Upper lobe of left lung (tissue), 4 donors: Measurements from ENCODE around the gene CAPN5.

Experiments used
- EP300 ChIP-seq, 4 donors: sonication (generic); formaldehyde crosslinking; IDR thresholded peaks; one replicate each; pipeline ENCODE4 v1.5.1; 2017; ENCODE audit warnings: antibody characterized with exemption in 4 of 4, control low read depth in 2 of 4
- POLR2A ChIP-seq, 4 donors: fragments of 450-650 bp; IDR thresholded peaks; one replicate each; pipeline ENCODE4 v1.5.1; 2016 to 2017; ENCODE audit warnings: antibody characterized with exemption in 4 of 4, mild to moderate bottlenecking in 2 of 4
- POLR2AphosphoS5 ChIP-seq, 2 donors: sonication (generic); formaldehyde crosslinking; IDR thresholded peaks; one replicate each; pipeline ENCODE4 v1.5.1; 2017; ENCODE audit warnings: antibody characterized with exemption in 2 of 2

- TF ChIP-seq EP300 (IDR thresholded peaks at IDR 0.05): no peak
- no peak for TF ChIP-seq POLR2A (IDR thresholded peaks at IDR 0.05)
- no peak for TF ChIP-seq POLR2AphosphoS5 (IDR thresholded peaks at IDR 0.05)
Measured at GRCh38 chr11:77024745-77025144, 42.0 kb upstream of the CAPN5 start.
